RPMI7951 (cell line): ENCODE results near the gene ATP12A. TPM values are rescaled to one million over a fixed set of nuclear protein-coding genes. Genes with fewer than 3 reads are reported as not detected.

Experiments used
- total RNA-seq: library from RNA; depleted of rRNA; stranded (reverse); fragments of >200 nt; shearing (Covaris generic); gene quantifications from 2 replicates; pipeline ENCODE4 v1.2.3, GENCODE V29; 2014; rRNA removed

ATP12A gene
- total RNA-seq, 1 experiment from 2014 or later: not detected

Other genes starting within 250 kb of the ATP12A start
- 49.7 and 57.7 TPM in 2 replicates for gene PARP4, start 167.6 kb upstream of the ATP12A start, total RNA-seq
- gene RNF17, start 83.8 kb downstream of the ATP12A start, total RNA-seq: not detected in 2 replicates